Measurements from ENCODE around the gene AJAP1. TPM values are rescaled to one million over a fixed set of nuclear protein-coding genes. Genes with fewer than 3 reads are reported as not detected.

The AJAP1 gene
- total and polyA plus RNA-seq, 2 experiments from 2014 or later = not detected

DNA sequence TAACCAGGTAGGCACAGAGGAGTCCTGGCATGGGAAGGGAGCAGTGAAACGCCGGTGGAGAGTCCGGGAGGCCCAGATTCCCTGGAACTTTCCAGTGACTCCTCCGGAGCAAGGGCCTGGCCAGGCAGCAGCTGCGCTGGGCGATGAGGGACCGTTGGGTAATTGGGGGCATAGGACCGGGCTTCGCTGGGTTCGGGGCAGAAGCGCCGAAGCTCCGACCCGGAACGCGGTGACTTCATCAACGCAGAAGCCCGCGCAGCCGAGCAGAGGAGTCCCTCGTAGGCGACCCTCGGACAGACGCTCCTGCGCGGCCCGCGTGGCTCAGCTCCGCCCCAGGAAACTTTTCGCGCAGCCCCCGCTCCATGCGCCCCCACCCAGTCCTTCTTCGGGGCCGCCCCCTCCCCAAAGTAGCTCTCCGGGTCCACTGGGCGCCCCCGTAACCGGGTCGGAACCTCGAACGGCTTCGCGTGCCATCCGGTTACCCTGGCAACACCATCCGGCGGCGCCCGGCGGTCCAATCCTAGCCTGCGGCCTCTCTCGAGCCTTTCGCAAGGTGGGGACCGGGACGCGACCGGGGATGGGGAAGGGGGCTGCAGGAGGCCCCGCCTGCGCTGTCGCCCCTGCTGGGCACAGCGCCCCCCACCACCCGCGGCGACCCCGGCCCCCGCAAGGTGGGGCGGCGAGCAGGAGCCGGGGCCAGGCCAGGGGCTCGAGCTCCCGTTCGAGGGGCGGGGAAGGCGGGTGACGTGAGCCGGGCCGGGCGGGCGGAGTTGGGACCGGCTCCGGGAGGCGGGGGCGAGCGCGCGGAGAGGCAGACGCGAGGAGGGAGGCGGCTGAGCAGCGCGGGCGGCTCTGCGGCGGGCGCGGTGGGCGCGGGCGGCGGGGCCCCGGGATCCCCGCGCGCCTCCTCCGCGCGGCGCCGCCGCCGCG lies at the start of gene AJAP1 (continued):
- no peak for TF ChIP-seq CTCF (conservative IDR thresholded peaks at IDR 0.05; ENCODE audit: low read depth in 2 of 2)

- Mint-ChIP-seq H3K4me3 (no peak overlapping the region), H3K4me1 (peaks cover 16% of the 10 kb centered on the region), H3K9me3 (peaks cover 38% of the 10 kb centered on the region), H3K36me3 (ENCODE audit: low read depth) (no peaks in the 10 kb centered on the region; the same call in 2 of the 3 replicates), H3K27me3 (ENCODE audit: insufficient read depth, low read depth, poor library complexity) (peaks cover 14% of the 10 kb centered on the region), H3K27ac (no peak overlapping the region)
- Histone ChIP-seq H4K20me1 (replicated peaks; ENCODE audit: insufficient read depth) (no peaks in the 10 kb centered on the region), H3K27ac (ENCODE audit: low read depth) (no peak overlapping the region), H3K4me3 (no peak overlapping the region), H2AFZ (no peak overlapping the region), H3K9me2 (ENCODE audit: insufficient read depth) (no peaks in the 10 kb centered on the region), H3F3A (replicated peaks; ENCODE audit: low read depth) (no peaks in the 10 kb centered on the region), H3K27me3 (ENCODE audit: insufficient read depth) (no peaks in the 10 kb centered on the region), H3K4me2 (no peak overlapping the region), H3K4me1 (ENCODE audit: insufficient read depth) (no peaks in the 10 kb centered on the region), H3K36me3 (ENCODE audit: insufficient read depth) (no peaks in the 10 kb centered on the region), H3K79me2 (replicated peaks; ENCODE audit: insufficient read depth) (no peaks in the 10 kb centered on the region)
- no peak for ATAC-seq
- DNase-seq (ENCODE audit: low spot score) = no peak
- TF ChIP-seq POLR2AphosphoS5 (IDR thresholded peaks at IDR 0.05; ENCODE audit: low read depth) (no peak), EZH2phosphoT487 (IDR thresholded peaks at IDR 0.05; ENCODE audit: unreplicated experiment) (no peak), ZNF114 (CRISPR knock-in tag; IDR thresholded peaks at IDR 0.05) (no peak), CTCF (conservative IDR thresholded peaks at IDR 0.05; ENCODE audit: low read depth in 2 of 2) (no peak), EZH2 (IDR thresholded peaks at IDR 0.05; ENCODE audit: low read depth, unreplicated experiment) (no peak), NANOG (IDR thresholded peaks at IDR 0.05; ENCODE audit: borderline replicate concordance) (no peak)
- TF ChIP-seq, protein P1, sequence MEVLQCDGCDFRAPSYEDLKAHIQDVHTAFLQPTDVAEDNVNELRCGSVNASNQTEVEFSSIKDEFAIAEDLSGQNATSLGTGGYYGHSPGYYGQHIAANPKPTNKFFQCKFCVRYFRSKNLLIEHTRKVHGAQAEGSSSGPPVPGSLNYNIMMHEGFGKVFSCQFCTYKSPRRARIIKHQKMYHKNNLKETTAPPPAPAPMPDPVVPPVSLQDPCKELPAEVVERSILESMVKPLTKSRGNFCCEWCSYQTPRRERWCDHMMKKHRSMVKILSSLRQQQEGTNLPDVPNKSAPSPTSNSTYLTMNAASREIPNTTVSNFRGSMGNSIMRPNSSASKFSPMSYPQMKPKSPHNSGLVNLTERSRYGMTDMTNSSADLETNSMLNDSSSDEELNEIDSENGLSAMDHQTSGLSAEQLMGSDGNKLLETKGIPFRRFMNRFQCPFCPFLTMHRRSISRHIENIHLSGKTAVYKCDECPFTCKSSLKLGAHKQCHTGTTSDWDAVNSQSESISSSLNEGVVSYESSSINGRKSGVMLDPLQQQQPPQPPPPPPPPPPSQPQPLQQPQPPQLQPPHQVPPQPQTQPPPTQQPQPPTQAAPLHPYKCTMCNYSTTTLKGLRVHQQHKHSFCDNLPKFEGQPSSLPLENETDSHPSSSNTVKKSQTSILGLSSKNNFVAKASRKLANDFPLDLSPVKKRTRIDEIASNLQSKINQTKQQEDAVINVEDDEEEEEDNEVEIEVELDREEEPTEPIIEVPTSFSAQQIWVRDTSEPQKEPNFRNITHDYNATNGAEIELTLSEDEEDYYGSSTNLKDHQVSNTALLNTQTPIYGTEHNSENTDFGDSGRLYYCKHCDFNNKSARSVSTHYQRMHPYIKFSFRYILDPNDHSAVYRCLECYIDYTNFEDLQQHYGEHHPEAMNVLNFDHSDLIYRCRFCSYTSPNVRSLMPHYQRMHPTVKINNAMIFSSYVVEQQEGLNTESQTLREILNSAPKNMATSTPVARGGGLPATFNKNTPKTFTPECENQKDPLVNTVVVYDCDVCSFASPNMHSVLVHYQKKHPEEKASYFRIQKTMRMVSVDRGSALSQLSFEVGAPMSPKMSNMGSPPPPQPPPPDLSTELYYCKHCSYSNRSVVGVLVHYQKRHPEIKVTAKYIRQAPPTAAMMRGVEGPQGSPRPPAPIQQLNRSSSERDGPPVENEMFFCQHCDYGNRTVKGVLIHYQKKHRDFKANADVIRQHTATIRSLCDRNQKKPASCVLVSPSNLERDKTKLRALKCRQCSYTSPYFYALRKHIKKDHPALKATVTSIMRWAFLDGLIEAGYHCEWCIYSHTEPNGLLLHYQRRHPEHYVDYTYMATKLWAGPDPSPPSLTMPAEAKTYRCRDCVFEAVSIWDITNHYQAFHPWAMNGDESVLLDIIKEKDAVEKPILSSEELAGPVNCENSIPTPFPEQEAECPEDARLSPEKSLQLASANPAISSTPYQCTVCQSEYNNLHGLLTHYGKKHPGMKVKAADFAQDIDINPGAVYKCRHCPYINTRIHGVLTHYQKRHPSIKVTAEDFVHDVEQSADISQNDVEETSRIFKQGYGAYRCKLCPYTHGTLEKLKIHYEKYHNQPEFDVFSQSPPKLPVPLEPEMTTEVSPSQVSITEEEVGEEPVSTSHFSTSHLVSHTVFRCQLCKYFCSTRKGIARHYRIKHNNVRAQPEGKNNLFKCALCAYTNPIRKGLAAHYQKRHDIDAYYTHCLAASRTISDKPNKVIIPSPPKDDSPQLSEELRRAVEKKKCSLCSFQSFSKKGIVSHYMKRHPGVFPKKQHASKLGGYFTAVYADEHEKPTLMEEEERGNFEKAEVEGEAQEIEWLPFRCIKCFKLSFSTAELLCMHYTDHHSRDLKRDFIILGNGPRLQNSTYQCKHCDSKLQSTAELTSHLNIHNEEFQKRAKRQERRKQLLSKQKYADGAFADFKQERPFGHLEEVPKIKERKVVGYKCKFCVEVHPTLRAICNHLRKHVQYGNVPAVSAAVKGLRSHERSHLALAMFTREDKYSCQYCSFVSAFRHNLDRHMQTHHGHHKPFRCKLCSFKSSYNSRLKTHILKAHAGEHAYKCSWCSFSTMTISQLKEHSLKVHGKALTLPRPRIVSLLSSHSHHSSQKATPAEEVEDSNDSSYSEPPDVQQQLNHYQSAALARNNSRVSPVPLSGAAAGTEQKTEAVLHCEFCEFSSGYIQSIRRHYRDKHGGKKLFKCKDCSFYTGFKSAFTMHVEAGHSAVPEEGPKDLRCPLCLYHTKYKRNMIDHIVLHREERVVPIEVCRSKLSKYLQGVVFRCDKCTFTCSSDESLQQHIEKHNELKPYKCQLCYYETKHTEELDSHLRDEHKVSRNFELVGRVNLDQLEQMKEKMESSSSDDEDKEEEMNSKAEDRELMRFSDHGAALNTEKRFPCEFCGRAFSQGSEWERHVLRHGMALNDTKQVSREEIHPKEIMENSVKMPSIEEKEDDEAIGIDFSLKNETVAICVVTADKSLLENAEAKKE (CRISPR knock-in tag; IDR thresholded peaks at IDR 0.05) = no peak
- TF ChIP-seq, protein P2, sequence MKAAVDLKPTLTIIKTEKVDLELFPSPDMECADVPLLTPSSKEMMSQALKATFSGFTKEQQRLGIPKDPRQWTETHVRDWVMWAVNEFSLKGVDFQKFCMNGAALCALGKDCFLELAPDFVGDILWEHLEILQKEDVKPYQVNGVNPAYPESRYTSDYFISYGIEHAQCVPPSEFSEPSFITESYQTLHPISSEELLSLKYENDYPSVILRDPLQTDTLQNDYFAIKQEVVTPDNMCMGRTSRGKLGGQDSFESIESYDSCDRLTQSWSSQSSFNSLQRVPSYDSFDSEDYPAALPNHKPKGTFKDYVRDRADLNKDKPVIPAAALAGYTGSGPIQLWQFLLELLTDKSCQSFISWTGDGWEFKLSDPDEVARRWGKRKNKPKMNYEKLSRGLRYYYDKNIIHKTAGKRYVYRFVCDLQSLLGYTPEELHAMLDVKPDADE (IDR thresholded peaks at IDR 0.05) = no peak
Observed at GRCh38 chr1:4605158-4605557, 49.3 kb upstream of the AJAP1 start.

All from GM23338 (cell line).